Mesodermal cell (in vitro differentiated cells): Measurements from ENCODE around the gene GARRE1.
"Not testable (repeated sequence)": the region's sequence is repeated elsewhere in the genome, so short reads cannot be mapped to it uniquely, and the experiment has no call there.

Experiments
- H3K27ac ChIP-seq: 2 replicates; pipeline ENCODE4 v1.7.0; 2013; ENCODE audit warnings: mild to moderate bottlenecking, low read depth, low read length, moderate library complexity; ENCODE audit not compliant: severe bottlenecking
- H3K36me3 ChIP-seq: 2 replicates; pipeline ENCODE4 v1.7.1; 2013; ENCODE audit warnings: mild to moderate bottlenecking, low read length, moderate library complexity; ENCODE audit not compliant: control insufficient read depth, insufficient read depth
- H3K4me1 ChIP-seq: one replicate; pipeline ENCODE4 v1.7.1; 2013; ENCODE audit warnings: mild to moderate bottlenecking, low read length; ENCODE audit not compliant: insufficient read depth, control insufficient read depth, poor library complexity, severe bottlenecking
- H3K4me3 ChIP-seq: 2 replicates; pipeline ENCODE4 v1.7.0; 2013; ENCODE audit warnings: low read length, control low read depth, mild to moderate bottlenecking; ENCODE audit not compliant: insufficient read depth, poor library complexity, severe bottlenecking; ENCODE audit errors: extremely low read depth
- H3K9me3 ChIP-seq: 2 replicates; pipeline ENCODE4 v1.7.1; 2013; ENCODE audit warnings: mild to moderate bottlenecking, low read length, moderate library complexity; ENCODE audit not compliant: control insufficient read depth
- WGBS, 2 experiments: methylation state at CpG; one replicate each; pipeline ENCODE4 v1.1.5; 2013; ENCODE audit warnings: missing lambda C conversion rate in 2 of 2; ENCODE audit not compliant: insufficient coverage in 2 of 2; 5-methylcytosine and 5-hydroxymethylcytosine counted together

The GARRE1 gene

GRCh38 chr19:34246340-34246739, 8.0 kb upstream of the GARRE1 start:
- Histone ChIP-seq H3K36me3 (no peaks in the 10 kb centered on the region), H3K4me3 (no peak overlapping the region), H3K9me3 (no peaks in the 10 kb centered on the region), H3K27ac (no peak overlapping the region), H3K4me1 (peaks cover 13% of the 10 kb centered on the region)
- 40 to 47% methylated on average over 1 to 4 of the region's 4 CpGs for WGBS, 2 experiments

GRCh38 chr19:34248941-34249340, 5.4 kb upstream of the GARRE1 start:
- H3K36me3 ChIP-seq: no peaks in the 10 kb centered on the region
- H3K4me3 ChIP-seq: no peak overlapping the region
- no peak overlapping the region for H3K27ac ChIP-seq
- 89 to 92% methylated on average over 2 to 3 of the region's 4 CpGs for WGBS, 2 experiments
- no peaks in the 10 kb centered on the region for H3K9me3 ChIP-seq
- peaks cover 9% of the 10 kb centered on the region for H3K4me1 ChIP-seq

GRCh38 chr19:34253167-34253566, 1.2 kb upstream of the GARRE1 start:
- not testable (repeated sequence) for H3K27ac ChIP-seq, H3K9me3 ChIP-seq, H3K4me3 ChIP-seq, H3K36me3 ChIP-seq, H3K4me1 ChIP-seq
- WGBS, 2 experiments: 90 to 96% methylated on average over 8 to 11 of the region's 14 CpGs

- WGBS, 2 experiments: 79 to 90% methylated on average over 12 to 16 of the region's 17 CpGs
- H3K27ac ChIP-seq, H3K9me3 ChIP-seq, H3K36me3 ChIP-seq, H3K4me1 ChIP-seq: not testable (repeated sequence)
- peak overlapping the region; percentile 63 for H3K4me3 ChIP-seq
Observed at GRCh38 chr19:34253681-34254045, 691 bp upstream of the GARRE1 start.

GRCh38 chr19:34254698-34255432, 511 bp downstream of the GARRE1 start:
- H3K27ac ChIP-seq: peak overlapping the region; percentile 80
- H3K9me3 ChIP-seq: no peaks in the 10 kb centered on the region
- peak overlapping the region; percentile 70 for H3K4me3 ChIP-seq
- 0 to 1% methylated on average over 66 to 73 of the region's 88 CpGs for WGBS, 2 experiments
- H3K36me3 ChIP-seq: peaks cover 13% of the 10 kb centered on the region
- H3K4me1 ChIP-seq: peaks cover 2% of the 10 kb centered on the region

- Histone ChIP-seq H3K9me3 (no peaks in the 10 kb centered on the region), H3K27ac (peak overlapping the region; percentile 80), H3K4me3 (peak overlapping the region; percentile 70), H3K4me1 (peaks cover 7% of the 10 kb centered on the region), H3K36me3 (peaks cover 13% of the 10 kb centered on the region)
- WGBS, 2 experiments: 67 to 81% methylated on average over 3 to 6 of the region's 9 CpGs
Observed at GRCh38 chr19:34255546-34255945, 1.2 kb downstream of the GARRE1 start.

- no peak overlapping the region for H3K4me3 ChIP-seq
- no peaks in the 10 kb centered on the region for H3K9me3 ChIP-seq
- H3K4me1 ChIP-seq: peaks cover 21% of the 10 kb centered on the region
- H3K27ac ChIP-seq: no peak overlapping the region
- peaks cover 17% of the 10 kb centered on the region for H3K36me3 ChIP-seq
- 83 to 96% methylated on average over 3 of the region's 5 CpGs for WGBS, 2 experiments
Observed at GRCh38 chr19:34256835-34257558, 2.6 kb downstream of the GARRE1 start.

- Histone ChIP-seq H3K27ac (no peak overlapping the region), H3K4me1 (peaks cover 21% of the 10 kb centered on the region), H3K9me3 (no peaks in the 10 kb centered on the region), H3K36me3 (peaks cover 17% of the 10 kb centered on the region), H3K4me3 (no peak overlapping the region)
- 90 to 96% methylated on average over 2 of the region's 2 CpGs for WGBS, 2 experiments
Observed at GRCh38 chr19:34257559-34257924, 3.2 kb downstream of the GARRE1 start.

- 85 to 89% methylated on average over 2 to 3 of the region's 3 CpGs for WGBS, 2 experiments
Observed at GRCh38 chr19:34259367-34260095, 5.2 kb downstream of the GARRE1 start.

GRCh38 chr19:34260771-34261173, 6.4 kb downstream of the GARRE1 start:
- Histone ChIP-seq H3K4me3 (no peak overlapping the region), H3K36me3 (peaks cover 21% of the 10 kb centered on the region), H3K27ac (peak overlapping the region; percentile 56), H3K9me3 (no peaks in the 10 kb centered on the region), H3K4me1 (peaks cover 24% of the 10 kb centered on the region)
- WGBS, 2 experiments: 29 to 86% methylated on average over 2 to 3 of the region's 6 CpGs

More at GRCh38 chr19:34259367-34260095, 5.2 kb downstream of the GARRE1 start:
- Histone ChIP-seq H3K27ac (no peak overlapping the region), H3K4me1 (peaks cover 21% of the 10 kb centered on the region), H3K9me3 (no peaks in the 10 kb centered on the region), H3K36me3 (peaks cover 17% of the 10 kb centered on the region), H3K4me3 (no peak overlapping the region)
